ENCODE measurements around the gene TP53RK. TPM values are rescaled to one million over a fixed set of nuclear protein-coding genes. Genes with fewer than 3 reads are reported as not detected.

The TP53RK gene
- total and polyA plus RNA-seq, 2 of the 13 experiments (the other 11 are each of a cell fraction or from before 2014, with no cell fraction given): 12.9 to 25.5 TPM

DNA sequence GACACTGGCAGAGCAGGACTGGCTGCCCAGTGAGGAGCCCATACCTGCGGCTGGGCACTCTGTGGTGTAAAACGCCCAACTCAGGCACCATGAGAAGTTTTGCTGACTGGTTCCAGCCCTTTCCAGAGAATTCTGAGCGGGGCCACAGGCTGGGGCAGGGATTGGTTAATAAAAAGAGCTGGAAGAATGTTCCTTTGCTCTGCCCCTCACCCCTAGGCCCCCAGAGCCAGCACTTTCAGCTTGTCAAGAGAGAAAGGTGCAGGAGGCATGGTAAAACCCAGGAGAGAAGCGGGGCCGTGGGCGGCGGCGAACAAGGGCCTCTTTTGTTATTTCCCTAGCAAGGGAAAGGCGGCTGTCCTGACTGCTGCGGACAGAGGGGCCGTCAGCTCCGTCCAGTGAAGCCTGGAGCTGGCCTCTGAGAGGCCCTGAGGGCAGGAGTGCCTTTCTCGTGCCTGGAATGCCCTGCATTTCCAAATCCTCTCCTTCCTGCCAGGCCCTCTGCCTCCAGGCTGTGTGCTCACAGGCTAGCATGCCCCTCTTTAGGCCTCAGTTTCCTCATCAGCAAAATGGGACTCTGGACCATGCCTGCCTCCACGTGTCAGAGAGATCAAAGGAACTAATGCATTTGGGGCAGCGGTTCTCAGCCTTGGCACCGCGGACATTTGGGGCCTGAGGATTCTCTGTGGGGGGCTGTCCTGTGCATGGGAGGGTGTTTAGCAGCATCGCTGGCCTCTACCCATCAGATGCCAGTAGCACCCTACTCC, 50.9 kb downstream of the TP53RK start (continued):
- no peak for TF ChIP-seq YY1 (IDR thresholded peaks at IDR 0.05; ENCODE audit: insufficient read depth, insufficient replicate concordance, low read depth, low read length)
- TF ChIP-seq KLF6 (CRISPR knock-in tag; IDR thresholded peaks at IDR 0.05): 0 out of 2 replicates have a peak, but pooled peaks have one; percentile 48
- TF ChIP-seq HIVEP1 (CRISPR knock-in tag; IDR thresholded peaks at IDR 0.05): peak; percentile 52; the same call in 1 of the 2 replicates
- no peak for TF ChIP-seq ZNF607 (CRISPR knock-in tag; IDR thresholded peaks at IDR 0.05; ENCODE audit: borderline replicate concordance)
- peak; percentile 51 for TF ChIP-seq SOX5 (CRISPR knock-in tag; IDR thresholded peaks at IDR 0.05; ENCODE audit: borderline replicate concordance)
- no peak for TF ChIP-seq CHCHD3 (CRISPR knock-in tag; IDR thresholded peaks at IDR 0.05)
- no peak for TF ChIP-seq RELA (CRISPR knock-in tag; IDR thresholded peaks at IDR 0.05)
- TF ChIP-seq KLF16 (CRISPR knock-in tag; IDR thresholded peaks at IDR 0.05): peak in 1 of 2 experiments; percentile 34; a peak in 1 of 4 replicates
- peak; percentile 77 for TF ChIP-seq TGIF2 (CRISPR knock-in tag; IDR thresholded peaks at IDR 0.05)
- TF ChIP-seq, protein P1, sequence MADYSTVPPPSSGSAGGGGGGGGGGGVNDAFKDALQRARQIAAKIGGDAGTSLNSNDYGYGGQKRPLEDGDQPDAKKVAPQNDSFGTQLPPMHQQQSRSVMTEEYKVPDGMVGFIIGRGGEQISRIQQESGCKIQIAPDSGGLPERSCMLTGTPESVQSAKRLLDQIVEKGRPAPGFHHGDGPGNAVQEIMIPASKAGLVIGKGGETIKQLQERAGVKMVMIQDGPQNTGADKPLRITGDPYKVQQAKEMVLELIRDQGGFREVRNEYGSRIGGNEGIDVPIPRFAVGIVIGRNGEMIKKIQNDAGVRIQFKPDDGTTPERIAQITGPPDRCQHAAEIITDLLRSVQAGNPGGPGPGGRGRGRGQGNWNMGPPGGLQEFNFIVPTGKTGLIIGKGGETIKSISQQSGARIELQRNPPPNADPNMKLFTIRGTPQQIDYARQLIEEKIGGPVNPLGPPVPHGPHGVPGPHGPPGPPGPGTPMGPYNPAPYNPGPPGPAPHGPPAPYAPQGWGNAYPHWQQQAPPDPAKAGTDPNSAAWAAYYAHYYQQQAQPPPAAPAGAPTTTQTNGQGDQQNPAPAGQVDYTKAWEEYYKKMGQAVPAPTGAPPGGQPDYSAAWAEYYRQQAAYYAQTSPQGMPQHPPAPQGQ (CRISPR knock-in tag; IDR thresholded peaks at IDR 0.05; ENCODE audit: borderline replicate concordance): 0 out of 2 replicates have a peak, but pooled peaks have one; percentile 54
- TF ChIP-seq PBX2 (CRISPR knock-in tag; IDR thresholded peaks at IDR 0.05): 0 out of 2 replicates have a peak, but pooled peaks have one; percentile 8
- TF ChIP-seq ATAD3A (CRISPR knock-in tag; IDR thresholded peaks at IDR 0.05): no peak; the same call in 1 of the 2 replicates
- 0 out of 2 replicates have a peak, but pooled peaks have one; percentile 42 for TF ChIP-seq ZNF20 (CRISPR knock-in tag; IDR thresholded peaks at IDR 0.05)
- TF ChIP-seq RFX1 (IDR thresholded peaks at IDR 0.05): no peak
- TF ChIP-seq CBFB (CRISPR knock-in tag; IDR thresholded peaks at IDR 0.05): no peak
- TF ChIP-seq ZSCAN5A (CRISPR knock-in tag; IDR thresholded peaks at IDR 0.05; ENCODE audit: borderline replicate concordance): no peak
- no peak for TF ChIP-seq ZBTB25 (CRISPR knock-in tag; IDR thresholded peaks at IDR 0.05)
- no peak for TF ChIP-seq MLX (CRISPR knock-in tag; IDR thresholded peaks at IDR 0.05)
- peak; percentile 57; the same call in 1 of the 2 replicates for TF ChIP-seq BHLHE40 (IDR thresholded peaks at IDR 0.05; ENCODE audit: low read length)
- TF ChIP-seq XBP1 (CRISPR knock-in tag; IDR thresholded peaks at IDR 0.05): no peak
- TF ChIP-seq ZMAT5 (CRISPR knock-in tag; IDR thresholded peaks at IDR 0.05; ENCODE audit: borderline replicate concordance, low read depth): no peak
- no peak for TF ChIP-seq MAFG (CRISPR knock-in tag; IDR thresholded peaks at IDR 0.05)

Measured in HepG2 (cell line).